T-cell (primary cell): ENCODE data around the gene CCDC14. TPM values are rescaled to one million over a fixed set of nuclear protein-coding genes. Genes with fewer than 3 reads are reported as not detected.
"Not testable (repeated sequence)": the region's sequence is repeated elsewhere in the genome, so short reads cannot be mapped to it uniquely, and the experiment has no call there.

Experiments used
- ATAC-seq, 4 experiments: fragments of 200-7000 bp in 3 of 4; fragments of 150-1000 bp in 1 of 4; cut with Tn5 transposase; replicated peaks in 1 of 4; 1 replicate in 3 of 4; 2 replicates in 1 of 4; pipeline ENCODE4 v1.10.0; 2021; ENCODE audit warnings: moderate library complexity in 3 of 4, mild to moderate bottlenecking in 2 of 4, moderate number of reproducible peaks in 1 of 4
- CTCF ChIA-PET, 2 donors: fragments of 300-600 bp; sonication (Branson Sonifier 250); formaldehyde crosslinking; loops; one replicate each; lab custom pipeline; 2022; ENCODE audit warnings: antibody characterized with exemption in 2 of 2; lab: Charles Lee
- POLR2A ChIA-PET, 2 donors: fragments of 300-600 bp; sonication (Branson Sonifier 250); formaldehyde crosslinking; loops; one replicate each; lab custom pipeline; 2022; ENCODE audit warnings: antibody characterized with exemption in 2 of 2; lab: Charles Lee
- DNase-seq, 35 experiments: peaks; one replicate each; pipeline versions ENCODE4 v3.0.0 to v3.0.0-alpha.2; 2013 to 2023
- H3K27ac ChIP-seq: one replicate; pipeline ENCODE4 v1.5.1; 2013; ENCODE audit warnings: low read length
- H3K27me3 ChIP-seq, 2 experiments: replicated peaks in 1 of 2; 1 replicate in 1 of 2; 2 replicates in 1 of 2; pipeline versions ENCODE4 v1.6.1 to v1.7.0; 2013; ENCODE audit warnings: low read length in 1 of 2, mixed read lengths in 1 of 2; ENCODE audit not compliant: control insufficient read depth in 2 of 2, insufficient read depth in 2 of 2; ENCODE audit errors: extremely low read depth in 1 of 2
- H3K36me3 ChIP-seq, 2 donors: 1 replicate in 1 of 2; 2 replicates in 1 of 2; pipeline versions ENCODE4 v1.6.1 to v1.7.0; 2013; ENCODE audit warnings: low read length in 1 of 2; ENCODE audit not compliant: control insufficient read depth in 2 of 2, insufficient read depth in 1 of 2; ENCODE audit errors: extremely low read depth in 1 of 2
- H3K4me1 ChIP-seq, 2 experiments: 1 replicate in 1 of 2; 2 replicates in 1 of 2; pipeline versions ENCODE4 v1.6.1 to v1.7.0; 2013; ENCODE audit warnings: low read length in 2 of 2, mixed read lengths in 1 of 2; ENCODE audit not compliant: insufficient read depth in 2 of 2, control insufficient read depth in 1 of 2; ENCODE audit errors: extremely low read depth in 1 of 2
- H3K4me3 ChIP-seq, 2 donors: 1 replicate in 1 of 2; 2 replicates in 1 of 2; pipeline versions ENCODE4 v1.5.1 to v1.7.0; 2013; ENCODE audit warnings: mild to moderate bottlenecking in 2 of 2, low read length in 1 of 2, moderate library complexity in 1 of 2; ENCODE audit not compliant: control insufficient read depth in 1 of 2; ENCODE audit errors: extremely low read depth in 1 of 2
- H3K9me3 ChIP-seq: 2 replicates; pipeline ENCODE4 v1.7.0; 2013
- H3K27ac Mint-ChIP-seq, 2 donors: one replicate each; pipeline ENCODE4 v1.8.0; 2020 to 2021; ENCODE audit warnings: mild to moderate bottlenecking in 2 of 2, mixed read lengths in 2 of 2
- H3K27me3 Mint-ChIP-seq, 2 donors: one replicate each; pipeline ENCODE4 v1.8.0; 2021 to 2022; ENCODE audit warnings: mixed read lengths in 2 of 2
- H3K36me3 Mint-ChIP-seq: one replicate; pipeline ENCODE4 v1.8.0; 2021; ENCODE audit warnings: mixed read lengths
- H3K4me1 Mint-ChIP-seq, 3 donors: one replicate each; pipeline ENCODE4 v1.8.0; 2020 to 2022; ENCODE audit warnings: mixed read lengths in 3 of 3, mild to moderate bottlenecking in 1 of 3
- H3K4me3 Mint-ChIP-seq, 3 donors: one replicate each; pipeline ENCODE4 v1.8.0; 2020 to 2022; ENCODE audit warnings: mild to moderate bottlenecking in 3 of 3, mixed read lengths in 3 of 3, moderate library complexity in 3 of 3
- H3K9me3 Mint-ChIP-seq, 3 donors: one replicate each; pipeline ENCODE4 v1.8.0; 2020 to 2022; ENCODE audit warnings: mixed read lengths in 3 of 3
- WGBS: methylation state at CpG from one replicate; pipeline ENCODE4 v1.1.5; 2013; ENCODE audit warnings: missing lambda C conversion rate; ENCODE audit not compliant: insufficient coverage; 5-methylcytosine and 5-hydroxymethylcytosine counted together
- total RNA-seq, 35 experiments: library from RNA in 6 of 35; stranded (reverse) in 6 of 35; fragments of 120-200 nt in 1 of 35; gene quantifications; one replicate each; pipeline versions ENCODE4 v1.2.1 to v1.2.4 and lab custom pipeline; 2013 to 2026

Gene CCDC14
- total RNA-seq, 5 donors from 2014 or later (not counting 1 experiment from before 2014, with no cell fraction given) = 27.0 to 43.9 (median 28.6) TPM

GRCh38 chr3:123981317-123981716 is 20.3 kb upstream of the CCDC14 start:
- H3K9me3 Mint-ChIP-seq, H3K27ac ChIP-seq, ATAC-seq, H3K27ac Mint-ChIP-seq, H3K4me1 ChIP-seq, H3K4me1 Mint-ChIP-seq, H3K36me3 Mint-ChIP-seq, POLR2A ChIA-PET, H3K9me3 ChIP-seq, CTCF ChIA-PET, DNase-seq, H3K36me3 ChIP-seq, H3K4me3 ChIP-seq, H3K4me3 Mint-ChIP-seq: not testable (repeated sequence)
- H3K27me3 Mint-ChIP-seq = peaks cover 30 to 41% of the 10 kb centered on the region in 2 donors
- H3K27me3 ChIP-seq = peaks cover 3 to 12% of the 10 kb centered on the region in 2 experiments
- WGBS = 67% methylated on average over 2 of the region's 4 CpGs

DNA sequence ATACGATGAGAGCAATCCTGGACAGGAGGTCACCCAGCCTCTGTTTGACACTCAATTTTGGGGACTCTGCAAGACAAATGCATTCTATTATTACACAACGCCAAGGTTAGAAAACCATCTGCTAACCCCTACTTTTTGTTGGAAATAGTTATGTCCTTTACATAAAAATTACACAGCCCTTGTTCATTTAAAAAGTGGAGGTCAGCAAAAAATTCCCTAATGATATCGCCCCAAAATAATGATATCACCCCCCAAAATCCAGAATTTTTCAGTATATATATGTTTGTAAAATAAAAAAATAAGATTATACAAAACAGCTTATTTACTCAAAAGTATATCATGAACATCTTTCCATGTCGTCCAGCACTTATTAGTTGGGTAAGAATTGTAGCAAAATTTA is 19.5 kb upstream of the CCDC14 start:
- WGBS = 83% methylated on average over 1 of the region's 4 CpGs
- POLR2A ChIA-PET = no interaction called here
- H3K4me3 Mint-ChIP-seq = no peak overlapping the region

GRCh38 chr3:123979525-123980501 is 18.8 kb upstream of the CCDC14 start:
- H3K36me3 Mint-ChIP-seq, H3K4me1 ChIP-seq, H3K27ac ChIP-seq, H3K36me3 ChIP-seq, POLR2A ChIA-PET, H3K9me3 ChIP-seq, H3K27ac Mint-ChIP-seq, H3K9me3 Mint-ChIP-seq, H3K4me1 Mint-ChIP-seq: not testable (repeated sequence)
- Histone ChIP-seq H3K27me3 (peaks cover 3 to 14% of the 10 kb centered on the region in 2 experiments), H3K4me3 (peak overlapping the region in 1 of 2 donors; percentile 6)
- H3K4me3 Mint-ChIP-seq = peak overlapping the region in 2 of 3 donors; percentile 5 to 33
- peaks cover 30 to 40% of the 10 kb centered on the region in 2 donors for H3K27me3 Mint-ChIP-seq
- WGBS = 26% methylated on average over 17 of the region's 29 CpGs
- CTCF ChIA-PET = interaction anchor here in 1 of 2 donors (0.8 kb wide), 1 partner anchor 19 kb away, joined by 3 read pairs; no protein-coding TSS in a partner anchor
- DNase-seq (peak in 14 of 35 experiments; percentile 1 to 31 (median 12)), ATAC-seq (peak; percentile 70 to 84 (median 78))

More for the DNA sequence above, 19.5 kb upstream of the CCDC14 start:
- H3K27me3 ChIP-seq = peaks cover 3 to 14% of the 10 kb centered on the region in 2 experiments
- H3K27me3 Mint-ChIP-seq = peaks cover 31 to 39% of the 10 kb centered on the region in 2 donors
- no peak overlapping the region for H3K27ac Mint-ChIP-seq
- H3K9me3 ChIP-seq = no peaks in the 10 kb centered on the region
- no peaks in the 10 kb centered on the region for H3K36me3 Mint-ChIP-seq
- no peak overlapping the region for H3K4me3 ChIP-seq
- peaks cover 0 to 6% (median 3%) of the 10 kb centered on the region in 3 donors for H3K4me1 Mint-ChIP-seq
- no peaks in the 10 kb centered on the region for H3K9me3 Mint-ChIP-seq
- no peaks in the 10 kb centered on the region for H3K36me3 ChIP-seq
- peaks cover 2 to 6% of the 10 kb centered on the region in 2 experiments for H3K4me1 ChIP-seq
- no peak for ATAC-seq
- CTCF ChIA-PET = interaction anchor here in 1 of 2 donors (0.8 kb wide), 1 partner anchor 20 kb away, joined by 3 read pairs; no protein-coding TSS in a partner anchor
- H3K27ac ChIP-seq = no peak overlapping the region
- no peak for DNase-seq

DNA sequence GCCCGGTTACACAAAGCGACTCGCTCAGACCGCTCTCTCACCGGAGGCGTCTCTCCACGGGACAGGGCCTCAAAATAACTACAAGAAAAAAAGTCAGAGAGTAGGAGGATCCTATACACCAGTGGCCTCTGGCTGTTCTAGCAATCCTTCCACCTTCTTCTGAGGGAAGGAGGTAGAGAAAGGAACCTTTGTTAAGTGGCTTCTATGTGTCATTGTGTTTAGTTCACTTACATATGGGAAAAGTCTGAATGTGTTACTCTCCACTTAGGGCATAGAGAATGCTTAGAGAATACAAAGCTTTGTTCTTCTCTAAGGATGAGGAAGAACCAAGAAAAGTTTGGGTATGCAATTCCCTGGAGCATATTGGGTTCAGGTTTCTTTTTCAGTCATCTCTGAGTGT is 15.9 kb upstream of the CCDC14 start:
- ATAC-seq, H3K4me3 Mint-ChIP-seq, H3K27ac Mint-ChIP-seq, H3K4me1 Mint-ChIP-seq, H3K36me3 Mint-ChIP-seq, DNase-seq, H3K4me3 ChIP-seq, H3K9me3 ChIP-seq, CTCF ChIA-PET, H3K4me1 ChIP-seq, POLR2A ChIA-PET, H3K27ac ChIP-seq, H3K9me3 Mint-ChIP-seq, H3K36me3 ChIP-seq: not testable (repeated sequence)
- H3K27me3 Mint-ChIP-seq = peaks cover 22 to 31% of the 10 kb centered on the region in 2 donors
- WGBS = no CpG with 5 or more reads among the region's 7 CpGs
- peaks cover 0 to 14% of the 10 kb centered on the region in 2 experiments for H3K27me3 ChIP-seq

DNA sequence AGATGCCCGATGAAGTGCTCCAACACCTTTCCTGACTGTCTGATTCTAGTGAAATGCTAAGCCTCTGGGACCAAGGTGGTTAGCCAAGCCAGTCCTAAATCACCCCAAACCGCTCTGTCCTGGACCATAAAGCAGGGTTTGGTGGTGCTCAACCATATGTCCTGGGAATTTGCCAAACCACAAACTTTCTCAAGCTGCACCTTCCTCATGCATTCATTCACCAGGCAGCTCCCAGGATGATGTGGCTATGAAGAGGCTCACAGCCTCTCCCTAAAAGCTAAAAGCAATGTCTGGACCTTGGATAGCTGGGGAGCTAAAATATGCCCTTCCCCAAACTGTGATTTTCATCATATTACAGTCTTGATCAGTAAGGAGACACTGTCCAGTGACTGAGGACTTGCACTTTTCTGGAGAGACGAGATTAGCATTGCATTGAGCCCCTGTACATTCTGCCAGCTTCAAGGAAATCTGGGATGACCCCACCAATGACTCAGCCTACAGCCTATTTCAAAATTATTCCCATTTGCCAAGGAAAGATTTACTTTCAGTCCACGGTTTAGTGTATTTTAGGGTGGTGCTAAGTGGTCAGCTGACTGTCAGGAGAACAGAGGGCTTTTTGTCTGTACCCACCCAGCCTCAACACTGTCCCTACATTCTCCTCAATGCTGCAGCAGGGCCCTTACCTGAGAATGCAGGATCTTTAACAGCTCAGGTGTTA is 15.3 kb upstream of the CCDC14 start:
- H3K36me3 Mint-ChIP-seq, H3K9me3 ChIP-seq, POLR2A ChIA-PET, ATAC-seq, H3K27ac Mint-ChIP-seq, H3K4me3 Mint-ChIP-seq, DNase-seq, H3K4me3 ChIP-seq, H3K27ac ChIP-seq, H3K9me3 Mint-ChIP-seq, H3K4me1 Mint-ChIP-seq, H3K4me1 ChIP-seq, H3K36me3 ChIP-seq: not testable (repeated sequence)
- peaks cover 0 to 14% of the 10 kb centered on the region in 2 experiments for H3K27me3 ChIP-seq
- no CpG with 5 or more reads among the region's 4 CpGs for WGBS
- CTCF ChIA-PET = interaction anchor here in 1 of 2 donors (0.9 kb wide), 1 partner anchor 12 kb away, joined by 3 read pairs; no protein-coding TSS in a partner anchor
- H3K27me3 Mint-ChIP-seq = peaks cover 27 to 31% of the 10 kb centered on the region in 2 donors

DNA sequence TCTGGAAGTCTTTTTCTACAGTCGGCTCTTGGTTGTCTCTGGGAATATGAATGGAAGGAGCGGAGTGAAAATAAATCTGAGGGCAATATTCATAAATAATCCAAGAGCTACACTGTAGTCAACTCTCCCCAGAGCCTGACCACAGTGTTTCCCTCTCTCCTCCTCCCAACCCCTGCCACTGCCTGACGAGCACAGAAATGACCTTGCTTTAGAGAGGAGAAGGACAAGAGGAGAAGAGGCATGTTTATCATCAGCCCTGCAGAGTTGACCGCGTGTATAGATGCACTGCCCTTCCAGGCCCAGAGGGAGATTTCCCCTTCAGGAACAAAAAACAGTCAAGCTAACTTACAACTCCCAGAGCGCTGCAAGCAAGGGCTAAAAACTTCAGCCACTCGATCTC is 14.0 kb upstream of the CCDC14 start:
- H3K9me3 Mint-ChIP-seq, H3K4me1 ChIP-seq, H3K9me3 ChIP-seq, H3K27ac ChIP-seq, ATAC-seq, DNase-seq, H3K36me3 ChIP-seq, H3K4me3 Mint-ChIP-seq, POLR2A ChIA-PET, H3K27ac Mint-ChIP-seq, CTCF ChIA-PET, H3K4me1 Mint-ChIP-seq, H3K36me3 Mint-ChIP-seq, H3K4me3 ChIP-seq: not testable (repeated sequence)
- peaks cover 0 to 10% of the 10 kb centered on the region in 2 experiments for H3K27me3 ChIP-seq
- H3K27me3 Mint-ChIP-seq = peaks cover 23 to 24% of the 10 kb centered on the region in 2 donors
- no CpG with 5 or more reads among the region's 7 CpGs for WGBS
